PFSK-1 (cell line): ENCODE data around the gene VPS13A.

Source experiments
- FOXP2 ChIP-seq: optimal IDR thresholded peaks from 2 replicates; pipeline ENCODE3; 2011; ENCODE audit warnings: borderline replicate concordance, control low read depth, inconsistent platforms; ENCODE audit not compliant: insufficient read depth; ENCODE audit errors: extremely low read length, extremely low read depth
- POLR2AphosphoS5 ChIP-seq: IDR thresholded peaks from 2 replicates; pipeline ENCODE4 v1.6.1; 2012; ENCODE audit warnings: low read depth, mild to moderate bottlenecking, control low read depth, low read length, moderate library complexity
- SIN3A ChIP-seq: IDR thresholded peaks from 2 replicates; pipeline ENCODE4 v1.6.1; 2012; ENCODE audit warnings: mild to moderate bottlenecking, low read length, moderate library complexity, borderline replicate concordance; ENCODE audit not compliant: insufficient read depth
- TAF1 ChIP-seq: IDR thresholded peaks from 2 replicates; pipeline ENCODE4 v1.6.1; 2012; ENCODE audit warnings: low read length, control low read depth, borderline replicate concordance; ENCODE audit not compliant: insufficient read depth
- TF ChIP-seq, protein P1 (sequence below), 2 experiments: IDR thresholded peaks; 2 replicates each; pipeline versions ENCODE4 v1.6.1 to v1.8.0; 2011 to 2012; ENCODE audit warnings: low read depth in 2 of 2, low read length in 2 of 2, control low read depth in 1 of 2, inconsistent platforms in 1 of 2, mild to moderate bottlenecking in 1 of 2, moderate library complexity in 1 of 2; ENCODE audit not compliant: insufficient read depth in 1 of 2

- TF ChIP-seq POLR2AphosphoS5 (no peak), SIN3A (no peak), TAF1 (no peak), FOXP2 (no peak)
- TF ChIP-seq, protein P1, sequence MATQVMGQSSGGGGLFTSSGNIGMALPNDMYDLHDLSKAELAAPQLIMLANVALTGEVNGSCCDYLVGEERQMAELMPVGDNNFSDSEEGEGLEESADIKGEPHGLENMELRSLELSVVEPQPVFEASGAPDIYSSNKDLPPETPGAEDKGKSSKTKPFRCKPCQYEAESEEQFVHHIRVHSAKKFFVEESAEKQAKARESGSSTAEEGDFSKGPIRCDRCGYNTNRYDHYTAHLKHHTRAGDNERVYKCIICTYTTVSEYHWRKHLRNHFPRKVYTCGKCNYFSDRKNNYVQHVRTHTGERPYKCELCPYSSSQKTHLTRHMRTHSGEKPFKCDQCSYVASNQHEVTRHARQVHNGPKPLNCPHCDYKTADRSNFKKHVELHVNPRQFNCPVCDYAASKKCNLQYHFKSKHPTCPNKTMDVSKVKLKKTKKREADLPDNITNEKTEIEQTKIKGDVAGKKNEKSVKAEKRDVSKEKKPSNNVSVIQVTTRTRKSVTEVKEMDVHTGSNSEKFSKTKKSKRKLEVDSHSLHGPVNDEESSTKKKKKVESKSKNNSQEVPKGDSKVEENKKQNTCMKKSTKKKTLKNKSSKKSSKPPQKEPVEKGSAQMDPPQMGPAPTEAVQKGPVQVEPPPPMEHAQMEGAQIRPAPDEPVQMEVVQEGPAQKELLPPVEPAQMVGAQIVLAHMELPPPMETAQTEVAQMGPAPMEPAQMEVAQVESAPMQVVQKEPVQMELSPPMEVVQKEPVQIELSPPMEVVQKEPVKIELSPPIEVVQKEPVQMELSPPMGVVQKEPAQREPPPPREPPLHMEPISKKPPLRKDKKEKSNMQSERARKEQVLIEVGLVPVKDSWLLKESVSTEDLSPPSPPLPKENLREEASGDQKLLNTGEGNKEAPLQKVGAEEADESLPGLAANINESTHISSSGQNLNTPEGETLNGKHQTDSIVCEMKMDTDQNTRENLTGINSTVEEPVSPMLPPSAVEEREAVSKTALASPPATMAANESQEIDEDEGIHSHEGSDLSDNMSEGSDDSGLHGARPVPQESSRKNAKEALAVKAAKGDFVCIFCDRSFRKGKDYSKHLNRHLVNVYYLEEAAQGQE (IDR thresholded peaks at IDR 0.05; ENCODE audit: insufficient read depth in 1 of 2, low read depth in 2 of 2, low read length in 2 of 2), result no peak
Observed at GRCh38 chr9:77421506-77422265, 244.4 kb downstream of the VPS13A start.
